ENCODE data around the gene BMP7. TPM values are rescaled to one million over a fixed set of nuclear protein-coding genes. Genes with fewer than 3 reads are reported as not detected.

BMP7 gene
- total and polyA plus RNA-seq, 7 donors: 0.03 TPM; not detected in 5

DNA sequence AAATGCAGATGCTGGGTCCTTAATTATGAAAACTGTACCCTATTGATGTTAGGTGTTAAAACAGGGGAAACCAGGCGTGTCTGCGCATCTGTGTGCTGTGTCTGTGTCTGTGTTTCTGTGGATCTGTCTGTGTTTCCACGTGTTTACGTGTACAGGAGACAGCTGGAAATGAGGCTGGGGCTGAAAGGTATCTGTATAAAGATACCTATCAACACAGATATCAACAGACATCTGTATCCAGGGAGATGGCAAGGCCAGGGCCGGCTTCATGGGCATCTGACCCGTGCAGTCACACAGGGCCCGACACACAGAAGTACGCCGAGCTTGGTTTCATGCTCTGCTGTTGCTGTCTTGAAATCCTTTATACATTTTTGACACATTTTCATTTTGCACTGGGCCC, 48.6 kb downstream of the BMP7 start:
- no peaks in the 10 kb centered on the region for H3K9me3 ChIP-seq
- intact Hi-C loops (cut with DNase I): no loop called here
- DNase-seq: peak in 1 of 2 donors; percentile 20
- H3K27me3 ChIP-seq (ENCODE audit: insufficient read depth in 3 of 3, low read length in 2 of 3): peaks cover 0 to 3% (median 0%) of the 10 kb centered on the region in 3 donors
- H3K4me1 ChIP-seq: no peaks in the 10 kb centered on the region
- no peak for TF ChIP-seq CTCF (IDR thresholded peaks at IDR 0.05)
- no peak overlapping the region for H3K4me3 ChIP-seq
- H3K36me3 ChIP-seq (ENCODE audit: insufficient read depth in 1 of 2, low read depth in 1 of 2): no peaks in the 10 kb centered on the region
- no peak for ATAC-seq
- 73 to 85% (median 83%) methylated on average over 9 of the region's 9 CpGs for WGBS, 3 donors
- H3K27ac ChIP-seq: no peak overlapping the region

- 65 to 78% (median 75%) methylated on average over 9 of the region's 9 CpGs for WGBS, 3 donors
- TF ChIP-seq CTCF (IDR thresholded peaks at IDR 0.05): no peak
- Histone ChIP-seq H3K36me3 (ENCODE audit: insufficient read depth in 1 of 2, low read depth in 1 of 2) (no peaks in the 10 kb centered on the region), H3K27ac (no peak overlapping the region), H3K9me3 (no peaks in the 10 kb centered on the region), H3K4me3 (no peak overlapping the region), H3K27me3 (ENCODE audit: insufficient read depth in 3 of 3, low read length in 2 of 3) (peaks cover 0 to 3% (median 3%) of the 10 kb centered on the region in 3 donors), H3K4me1 (no peaks in the 10 kb centered on the region)
- ATAC-seq (no peak), DNase-seq (no peak)
- intact Hi-C loops (cut with DNase I): no loop called here
Measured at GRCh38 chr20:57216669-57217068, 49.8 kb downstream of the BMP7 start.

DNA sequence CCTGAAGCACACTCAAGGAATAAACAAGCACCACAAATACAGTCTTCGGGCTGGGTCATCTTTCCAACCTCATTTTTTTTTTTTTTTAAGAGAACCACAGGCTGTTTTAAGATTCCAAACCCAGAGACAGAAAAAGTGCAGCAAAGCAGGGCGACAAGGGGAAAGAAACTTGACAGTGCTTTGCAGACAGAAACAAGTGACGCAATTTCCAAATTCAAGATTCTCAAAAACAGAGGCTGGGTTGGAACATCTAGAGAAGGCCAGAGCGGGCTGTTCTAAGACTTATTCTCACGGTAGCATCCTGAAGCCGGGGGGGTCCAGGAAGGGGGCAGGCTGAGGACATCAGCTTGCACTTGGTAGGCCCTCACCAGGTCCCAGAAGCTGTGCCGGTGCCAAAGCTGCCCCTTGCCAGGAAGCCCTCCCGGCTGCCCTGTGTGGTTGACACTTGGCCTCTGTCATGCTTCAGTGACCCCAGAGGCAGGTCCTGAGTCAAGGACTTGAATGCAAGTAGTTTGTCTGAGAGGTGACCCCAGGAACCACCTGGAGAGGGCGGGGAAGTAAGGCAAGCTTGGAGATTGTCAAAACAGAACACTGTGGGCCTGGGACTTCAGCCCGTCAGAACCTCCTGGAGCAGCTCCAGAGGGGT, 50.5 kb downstream of the BMP7 start:
- intact Hi-C loops (cut with DNase I): no loop called here
- no peaks in the 10 kb centered on the region for H3K9me3 ChIP-seq
- no peak overlapping the region for H3K27ac ChIP-seq
- no peak overlapping the region for H3K4me3 ChIP-seq
- no peak for DNase-seq
- TF ChIP-seq CTCF (IDR thresholded peaks at IDR 0.05): no peak
- 84 to 93% (median 88%) methylated on average over 10 of the region's 10 CpGs for WGBS, 3 donors
- H3K4me1 ChIP-seq: no peaks in the 10 kb centered on the region
- no peak for ATAC-seq
- peaks cover 0 to 3% (median 3%) of the 10 kb centered on the region in 3 donors for H3K27me3 ChIP-seq (ENCODE audit: insufficient read depth in 3 of 3, low read length in 2 of 3)
- no peaks in the 10 kb centered on the region for H3K36me3 ChIP-seq (ENCODE audit: insufficient read depth in 1 of 2, low read depth in 1 of 2)

DNA sequence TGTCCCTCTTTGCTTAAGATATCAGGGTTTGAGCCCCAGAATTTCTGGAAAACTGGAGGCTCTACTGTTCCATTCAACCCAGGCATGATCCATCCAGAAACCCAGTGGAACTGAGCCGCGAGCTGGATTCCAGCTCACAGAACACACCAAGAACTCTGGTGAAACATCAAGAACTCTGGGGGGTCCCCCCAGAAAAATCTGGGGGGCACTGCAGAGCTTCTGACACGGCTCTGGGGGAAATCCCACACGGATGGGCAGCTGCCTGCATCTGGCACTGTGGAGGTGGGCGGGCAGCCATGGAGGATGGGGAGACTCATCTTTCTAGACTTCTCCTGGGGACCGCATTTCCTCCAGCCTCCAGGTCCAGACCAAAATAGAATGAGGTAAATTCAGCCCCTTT, 51.0 kb downstream of the BMP7 start:
- no peak for ATAC-seq
- Histone ChIP-seq H3K27ac (no peak overlapping the region), H3K9me3 (no peaks in the 10 kb centered on the region), H3K4me1 (no peaks in the 10 kb centered on the region), H3K36me3 (ENCODE audit: insufficient read depth in 1 of 2, low read depth in 1 of 2) (no peaks in the 10 kb centered on the region), H3K27me3 (ENCODE audit: insufficient read depth in 3 of 3, low read length in 2 of 3) (peaks cover 0 to 3% (median 3%) of the 10 kb centered on the region in 3 donors), H3K4me3 (no peak overlapping the region)
- DNase-seq: peak in 1 of 2 donors; percentile 29
- 73 to 82% (median 78%) methylated on average over 6 of the region's 6 CpGs for WGBS, 3 donors
- TF ChIP-seq CTCF (IDR thresholded peaks at IDR 0.05): no peak
- intact Hi-C loops (cut with DNase I): no loop called here

DNA sequence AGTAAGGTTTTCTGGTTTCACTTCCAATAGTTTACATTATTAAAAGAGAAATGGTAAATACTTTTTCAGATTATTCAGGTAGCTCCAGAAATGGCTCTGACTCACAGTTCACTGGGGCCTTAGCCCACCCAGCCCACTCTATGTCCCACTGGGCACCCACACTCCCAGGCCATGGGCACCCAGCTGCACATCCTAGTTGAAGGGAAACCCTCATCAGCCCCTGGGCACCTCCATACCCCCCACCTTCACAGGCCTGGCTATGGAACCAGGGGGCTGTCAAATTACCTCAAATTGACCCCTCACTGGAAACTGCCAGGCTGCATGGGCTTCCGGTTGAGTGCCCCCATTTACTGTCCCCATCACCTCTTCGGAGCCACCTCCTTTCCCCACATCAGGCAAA, 51.5 kb downstream of the BMP7 start:
- intact Hi-C loops (cut with DNase I): no loop called here
- no peak overlapping the region for H3K27ac ChIP-seq
- DNase-seq: peak in 1 of 2 donors; percentile 17
- no peak for ATAC-seq
- TF ChIP-seq CTCF (IDR thresholded peaks at IDR 0.05): no peak
- H3K9me3 ChIP-seq: no peaks in the 10 kb centered on the region
- 97% methylated on average over 2 of the region's 2 CpGs for WGBS, 3 donors
- H3K36me3 ChIP-seq (ENCODE audit: insufficient read depth in 1 of 2, low read depth in 1 of 2): no peaks in the 10 kb centered on the region
- no peaks in the 10 kb centered on the region for H3K4me1 ChIP-seq
- H3K27me3 ChIP-seq (ENCODE audit: insufficient read depth in 3 of 3, low read length in 2 of 3): peaks cover 0 to 3% (median 3%) of the 10 kb centered on the region in 3 donors
- no peak overlapping the region for H3K4me3 ChIP-seq
